HS-5 (cell line): ENCODE measurements around the gene CELA3A.
"Not testable (repeated sequence)": the region's sequence is repeated elsewhere in the genome, so short reads cannot be mapped to it uniquely, and the experiment has no call there.

Experiments used
- DNase-seq: peaks from one replicate; pipeline ENCODE4 v3.0.0-alpha.2; 2012; ENCODE audit warnings: low read depth

CELA3A gene

GRCh38 chr1:22018583-22019559 is 17.4 kb downstream of the CELA3A start:
- DNase-seq: peak; percentile 93

- DNase-seq: no peak
Observed at GRCh38 chr1:22021061-22021460, 19.6 kb downstream of the CELA3A start.

GRCh38 chr1:22024485-22025367 is 23.3 kb downstream of the CELA3A start:
- DNase-seq: no peak

GRCh38 chr1:22025368-22026155 is 24.1 kb downstream of the CELA3A start:
- no peak for DNase-seq

GRCh38 chr1:22026924-22027289 is 25.4 kb downstream of the CELA3A start:
- DNase-seq: no peak

- no peak for DNase-seq
Observed at GRCh38 chr1:22030057-22030456, 28.6 kb downstream of the CELA3A start.

GRCh38 chr1:22030473-22030872 is 29.0 kb downstream of the CELA3A start:
- no peak for DNase-seq

- no peak for DNase-seq
Observed at GRCh38 chr1:22031214-22031962, 29.9 kb downstream of the CELA3A start.

GRCh38 chr1:22034834-22035233 is 33.4 kb downstream of the CELA3A start:
- DNase-seq: not testable (repeated sequence)

GRCh38 chr1:22037520-22037919 is 36.1 kb downstream of the CELA3A start:
- DNase-seq: no peak

- DNase-seq: no peak
Observed at GRCh38 chr1:22038036-22038435, 36.6 kb downstream of the CELA3A start.

GRCh38 chr1:22039594-22040285 is 38.3 kb downstream of the CELA3A start:
- DNase-seq: no peak

- no peak for DNase-seq
Observed at GRCh38 chr1:22040286-22040623, 38.8 kb downstream of the CELA3A start.

- no peak for DNase-seq
Observed at GRCh38 chr1:22041505-22041904, 40.0 kb downstream of the CELA3A start.

- no peak for DNase-seq
Observed at GRCh38 chr1:22043198-22043769, 41.8 kb downstream of the CELA3A start.

- DNase-seq: peak; percentile 80
Observed at GRCh38 chr1:22044690-22045420, 43.4 kb downstream of the CELA3A start.

GRCh38 chr1:22045604-22046228 is 44.3 kb downstream of the CELA3A start:
- DNase-seq: no peak

- no peak for DNase-seq
Observed at GRCh38 chr1:22048351-22049192, 47.1 kb downstream of the CELA3A start.
